ENCODE results near the gene SSR4. TPM values are rescaled to one million over a fixed set of nuclear protein-coding genes. Genes with fewer than 3 reads are reported as not detected.

SSR4 gene
- total RNA-seq, 1 experiment from 2014 or later = 360 TPM

DNA sequence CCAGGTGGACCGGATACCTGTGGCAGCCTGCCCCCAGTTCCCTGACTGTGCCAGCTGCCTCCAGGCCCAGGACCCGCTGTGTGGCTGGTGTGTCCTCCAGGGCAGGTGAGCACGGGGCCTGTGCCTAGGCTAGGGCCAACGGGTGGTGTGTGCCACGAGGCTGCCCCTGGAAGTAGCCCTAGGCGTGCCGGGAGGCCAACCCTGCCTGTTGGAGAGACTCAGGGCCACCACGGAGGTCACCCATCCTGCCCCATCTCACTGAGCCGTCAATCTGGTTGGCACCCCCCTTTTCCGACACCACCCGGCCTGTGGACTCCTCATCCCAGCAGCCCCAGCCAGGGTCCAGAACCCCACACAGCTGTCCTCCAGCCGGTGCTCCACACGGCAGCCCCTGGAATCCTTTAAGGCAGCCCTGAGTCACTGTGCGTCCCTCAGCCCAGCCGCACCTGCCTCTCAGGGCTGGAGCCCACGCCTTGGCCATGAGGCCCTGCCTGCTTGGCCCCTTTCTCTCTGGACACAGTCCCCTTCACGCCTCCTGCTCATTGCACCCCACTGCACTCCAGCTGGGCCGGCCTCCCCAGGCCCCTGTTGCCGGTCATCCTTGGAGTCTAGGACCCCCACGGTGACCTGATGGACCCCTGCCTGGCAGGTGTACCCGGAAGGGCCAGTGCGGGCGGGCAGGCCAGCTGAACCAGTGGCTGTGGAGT is 25.2 kb upstream of the SSR4 start:
- DNase-seq = no peak
- no peaks in the 10 kb centered on the region for H3K9me3 Mint-ChIP-seq (ENCODE audit: low read depth, unreplicated experiment)
- TF ChIP-seq, protein P1, sequence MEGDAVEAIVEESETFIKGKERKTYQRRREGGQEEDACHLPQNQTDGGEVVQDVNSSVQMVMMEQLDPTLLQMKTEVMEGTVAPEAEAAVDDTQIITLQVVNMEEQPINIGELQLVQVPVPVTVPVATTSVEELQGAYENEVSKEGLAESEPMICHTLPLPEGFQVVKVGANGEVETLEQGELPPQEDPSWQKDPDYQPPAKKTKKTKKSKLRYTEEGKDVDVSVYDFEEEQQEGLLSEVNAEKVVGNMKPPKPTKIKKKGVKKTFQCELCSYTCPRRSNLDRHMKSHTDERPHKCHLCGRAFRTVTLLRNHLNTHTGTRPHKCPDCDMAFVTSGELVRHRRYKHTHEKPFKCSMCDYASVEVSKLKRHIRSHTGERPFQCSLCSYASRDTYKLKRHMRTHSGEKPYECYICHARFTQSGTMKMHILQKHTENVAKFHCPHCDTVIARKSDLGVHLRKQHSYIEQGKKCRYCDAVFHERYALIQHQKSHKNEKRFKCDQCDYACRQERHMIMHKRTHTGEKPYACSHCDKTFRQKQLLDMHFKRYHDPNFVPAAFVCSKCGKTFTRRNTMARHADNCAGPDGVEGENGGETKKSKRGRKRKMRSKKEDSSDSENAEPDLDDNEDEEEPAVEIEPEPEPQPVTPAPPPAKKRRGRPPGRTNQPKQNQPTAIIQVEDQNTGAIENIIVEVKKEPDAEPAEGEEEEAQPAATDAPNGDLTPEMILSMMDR (IDR thresholded peaks at IDR 0.05; ENCODE audit: unreplicated experiment) = no peak
- no TSS peak for BruUV-seq (replicated peaks)
- intact Hi-C loops (cut with micrococcal nuclease; ENCODE audit: unreplicated experiment) = no loop called here
- H3K27me3 Mint-ChIP-seq (ENCODE audit: unreplicated experiment) = no peaks in the 10 kb centered on the region
- H3K36me3 Mint-ChIP-seq (ENCODE audit: insufficient read depth, unreplicated experiment) = peaks cover 32% of the 10 kb centered on the region
- CTCF ChIA-PET = no interaction called here
- H3K4me3 Mint-ChIP-seq (ENCODE audit: low read depth, unreplicated experiment) = no peak overlapping the region
- no peak overlapping the region for H3K27ac Mint-ChIP-seq (ENCODE audit: unreplicated experiment)
- H3K4me1 Mint-ChIP-seq (ENCODE audit: low read depth, unreplicated experiment) = peaks cover 11% of the 10 kb centered on the region

DNA sequence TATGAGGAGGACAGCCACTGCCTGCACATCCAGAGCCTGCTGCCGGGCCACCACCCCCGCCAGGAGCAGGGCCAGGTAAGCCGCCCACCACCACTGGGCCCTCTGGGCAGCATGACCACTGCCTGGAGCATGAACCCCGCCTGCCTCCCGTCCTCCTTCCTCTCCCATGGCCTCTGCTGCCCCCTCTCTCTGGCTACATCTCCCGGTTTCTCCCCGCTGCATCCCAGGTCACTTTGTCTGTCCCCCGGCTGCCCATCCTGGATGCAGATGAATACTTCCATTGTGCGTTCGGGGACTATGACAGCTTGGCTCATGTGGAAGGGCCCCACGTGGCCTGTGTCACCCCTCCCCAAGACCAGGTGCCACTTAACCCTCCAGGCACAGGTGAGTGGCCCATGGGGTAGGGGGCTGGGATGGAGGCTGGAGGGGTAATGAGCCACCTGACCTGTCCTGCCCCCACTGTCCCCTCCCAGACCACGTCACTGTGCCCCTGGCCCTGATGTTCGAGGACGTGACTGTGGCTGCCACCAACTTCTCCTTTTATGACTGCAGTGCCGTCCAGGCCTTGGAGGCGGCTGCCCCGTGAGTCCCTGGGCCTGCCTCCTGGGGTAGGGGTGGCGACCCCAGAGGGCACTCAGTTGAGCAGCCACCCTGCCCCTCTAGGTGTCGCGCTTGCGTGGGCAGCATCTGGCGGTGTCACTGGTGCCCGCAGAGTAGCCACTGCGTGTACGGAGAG is 24.4 kb upstream of the SSR4 start:
- Mint-ChIP-seq H3K27me3 (ENCODE audit: unreplicated experiment) (no peaks in the 10 kb centered on the region), H3K27ac (ENCODE audit: unreplicated experiment) (peak overlapping the region; percentile 18), H3K4me1 (ENCODE audit: low read depth, unreplicated experiment) (peaks cover 11% of the 10 kb centered on the region), H3K36me3 (ENCODE audit: insufficient read depth, unreplicated experiment) (peaks cover 28% of the 10 kb centered on the region), H3K4me3 (ENCODE audit: low read depth, unreplicated experiment) (no peak overlapping the region), H3K9me3 (ENCODE audit: low read depth, unreplicated experiment) (no peaks in the 10 kb centered on the region)
- BruUV-seq (replicated peaks) = no TSS peak
- CTCF ChIA-PET = no interaction called here
- intact Hi-C loops (cut with micrococcal nuclease; ENCODE audit: unreplicated experiment) = no loop called here
- TF ChIP-seq, protein P1 (IDR thresholded peaks at IDR 0.05; ENCODE audit: unreplicated experiment) = no peak
- DNase-seq = no peak

DNA sequence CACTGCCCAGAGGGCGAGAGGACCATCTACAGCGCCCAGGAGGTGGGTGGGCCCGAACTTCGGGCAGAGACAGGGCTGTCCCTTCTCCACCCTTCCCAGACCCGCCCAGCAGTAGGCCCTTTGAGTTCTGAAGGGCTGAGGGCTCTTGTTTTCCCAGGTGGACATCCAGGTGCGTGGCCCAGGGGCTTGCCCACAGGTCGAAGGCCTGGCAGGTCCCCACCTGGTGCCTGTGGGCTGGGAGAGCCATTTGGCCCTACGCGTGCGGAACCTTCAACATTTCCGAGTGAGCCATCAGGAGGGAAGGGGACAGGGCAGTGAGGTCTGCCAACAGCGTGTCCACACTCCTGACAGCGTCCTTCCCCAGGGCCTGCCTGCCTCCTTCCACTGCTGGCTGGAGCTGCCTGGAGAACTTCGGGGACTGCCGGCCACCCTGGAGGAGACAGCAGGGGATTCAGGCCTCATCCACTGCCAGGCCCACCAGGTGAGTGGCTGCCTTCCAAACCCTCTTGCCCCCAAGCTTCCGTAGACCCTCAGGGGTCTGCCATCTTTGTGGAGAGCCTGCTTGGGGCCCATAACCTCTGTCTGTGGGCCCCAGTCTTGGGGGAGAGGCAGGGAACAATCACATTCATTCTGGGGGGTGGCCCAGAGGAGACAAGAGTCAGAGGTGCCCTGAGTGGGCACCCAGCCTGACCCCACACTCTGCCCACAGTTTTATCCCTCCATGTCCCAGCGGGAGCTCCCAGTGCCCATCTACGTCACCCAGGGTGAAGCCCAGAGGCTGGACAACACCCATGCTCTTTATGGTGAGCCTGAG is 23.7 kb upstream of the SSR4 start:
- CTCF ChIA-PET = interaction anchor here (0.5 kb wide), 1 partner anchor 87 kb away, joined by 4 read pairs; no protein-coding TSS in a partner anchor
- no TSS peak for BruUV-seq (replicated peaks)
- TF ChIP-seq, protein P1 (IDR thresholded peaks at IDR 0.05; ENCODE audit: unreplicated experiment) = no peak
- peaks cover 11% of the 10 kb centered on the region for H3K4me1 Mint-ChIP-seq (ENCODE audit: low read depth, unreplicated experiment)
- no peak overlapping the region for H3K27ac Mint-ChIP-seq (ENCODE audit: unreplicated experiment)
- intact Hi-C loops (cut with micrococcal nuclease; ENCODE audit: unreplicated experiment) = no loop called here
- no peak for DNase-seq
- H3K4me3 Mint-ChIP-seq (ENCODE audit: low read depth, unreplicated experiment) = no peak overlapping the region
- peaks cover 28% of the 10 kb centered on the region for H3K36me3 Mint-ChIP-seq (ENCODE audit: insufficient read depth, unreplicated experiment)
- H3K27me3 Mint-ChIP-seq (ENCODE audit: unreplicated experiment) = no peaks in the 10 kb centered on the region
- no peaks in the 10 kb centered on the region for H3K9me3 Mint-ChIP-seq (ENCODE audit: low read depth, unreplicated experiment)

- intact Hi-C loops (cut with micrococcal nuclease; ENCODE audit: unreplicated experiment) = no loop called here
- TF ChIP-seq, protein P1 (IDR thresholded peaks at IDR 0.05; ENCODE audit: unreplicated experiment) = no peak
- Mint-ChIP-seq H3K9me3 (ENCODE audit: low read depth, unreplicated experiment) (no peaks in the 10 kb centered on the region), H3K27ac (ENCODE audit: unreplicated experiment) (no peak overlapping the region), H3K4me3 (ENCODE audit: low read depth, unreplicated experiment) (no peak overlapping the region), H3K27me3 (ENCODE audit: unreplicated experiment) (no peaks in the 10 kb centered on the region), H3K4me1 (ENCODE audit: low read depth, unreplicated experiment) (peaks cover 4% of the 10 kb centered on the region), H3K36me3 (ENCODE audit: insufficient read depth, unreplicated experiment) (peaks cover 19% of the 10 kb centered on the region)
- BruUV-seq (replicated peaks) = no TSS peak
- no peak for DNase-seq
- CTCF ChIA-PET = no interaction called here
These were observed 22.8 kb upstream of the SSR4 start for GRCh38 chrX:153771415-153772315.

Data from Calu3 (cell line).